Limb (tissue), 2 donors: ENCODE data around the gene APLP2.
"Not testable (repeated sequence)": the region's sequence is repeated elsewhere in the genome, so short reads cannot be mapped to it uniquely, and the experiment has no call there.

Experiments used
- DNase-seq, 2 donors: peaks; one replicate each; pipeline ENCODE4 v3.0.0-alpha.2; 2016; ENCODE audit errors: extremely low spot score in 2 of 2

APLP2 gene

GRCh38 chr11:130069659-130070108 is at the start of gene APLP2:
APLP2 (plus strand) TSS chr11:130069894; CDS start chr11:130069978, 84 bp downstream.
- DNase-seq: peak; percentile 99

- DNase-seq: no peak
Measured at GRCh38 chr11:130020323-130020722, 49.4 kb upstream of the APLP2 start.

GRCh38 chr11:130021606-130022005 is 48.1 kb upstream of the APLP2 start:
- not testable (repeated sequence) for DNase-seq

GRCh38 chr11:130022799-130023198 is 46.9 kb upstream of the APLP2 start:
- DNase-seq: no peak

- no peak for DNase-seq
Measured at GRCh38 chr11:130023204-130023603, 46.5 kb upstream of the APLP2 start.

GRCh38 chr11:130024361-130024760 is 45.3 kb upstream of the APLP2 start:
- DNase-seq: no peak

- DNase-seq: no peak
Measured at GRCh38 chr11:130025371-130025770, 44.3 kb upstream of the APLP2 start.

GRCh38 chr11:130029137-130029536 is 40.6 kb upstream of the APLP2 start:
- DNase-seq: no peak

- no peak for DNase-seq
Measured at GRCh38 chr11:130031056-130031455, 38.6 kb upstream of the APLP2 start.

GRCh38 chr11:130031945-130032344 is 37.7 kb upstream of the APLP2 start:
- DNase-seq: no peak

GRCh38 chr11:130032931-130033330 is 36.8 kb upstream of the APLP2 start:
- DNase-seq: no peak

- DNase-seq: no peak
Measured at GRCh38 chr11:130034236-130034635, 35.5 kb upstream of the APLP2 start.

GRCh38 chr11:130037058-130037457 is 32.6 kb upstream of the APLP2 start:
- no peak for DNase-seq

GRCh38 chr11:130037881-130038585 is 31.7 kb upstream of the APLP2 start:
- no peak for DNase-seq

GRCh38 chr11:130040281-130040940 is 29.3 kb upstream of the APLP2 start:
- DNase-seq: no peak

- no peak for DNase-seq
Measured at GRCh38 chr11:130042093-130042591, 27.6 kb upstream of the APLP2 start.

- no peak for DNase-seq
Measured at GRCh38 chr11:130043575-130043974, 26.1 kb upstream of the APLP2 start.

GRCh38 chr11:130047141-130047540 is 22.6 kb upstream of the APLP2 start:
- DNase-seq: no peak

GRCh38 chr11:130049328-130049771 is 20.3 kb upstream of the APLP2 start:
- DNase-seq: no peak

GRCh38 chr11:130050257-130050656 is 19.4 kb upstream of the APLP2 start:
- DNase-seq: no peak

- DNase-seq: no peak
Measured at GRCh38 chr11:130051082-130051481, 18.6 kb upstream of the APLP2 start.

GRCh38 chr11:130052567-130052966 is 17.1 kb upstream of the APLP2 start:
- no peak for DNase-seq

GRCh38 chr11:130054966-130055365 is 14.7 kb upstream of the APLP2 start:
- DNase-seq: no peak
